GM12864 (cell line): ENCODE data around the gene GTF3C5.

ENCODE experiments used
- DNase-seq: peaks from one replicate; pipeline ENCODE4 v3.0.0-alpha.2; 2011; ENCODE audit warnings: low read depth
- H3K4me3 ChIP-seq: 2 replicates; pipeline ENCODE4 v1.5.1; 2011; ENCODE audit warnings: mild to moderate bottlenecking, low read depth, low read length, control low read depth
- TF ChIP-seq, protein P1 (sequence below): IDR thresholded peaks from 2 replicates; pipeline ENCODE4 v1.5.1; 2011; ENCODE audit warnings: low read depth, mild to moderate bottlenecking, moderate library complexity, low read length, control low read depth, inconsistent platforms; ENCODE audit errors: missing control alignments

GTF3C5 gene

DNA sequence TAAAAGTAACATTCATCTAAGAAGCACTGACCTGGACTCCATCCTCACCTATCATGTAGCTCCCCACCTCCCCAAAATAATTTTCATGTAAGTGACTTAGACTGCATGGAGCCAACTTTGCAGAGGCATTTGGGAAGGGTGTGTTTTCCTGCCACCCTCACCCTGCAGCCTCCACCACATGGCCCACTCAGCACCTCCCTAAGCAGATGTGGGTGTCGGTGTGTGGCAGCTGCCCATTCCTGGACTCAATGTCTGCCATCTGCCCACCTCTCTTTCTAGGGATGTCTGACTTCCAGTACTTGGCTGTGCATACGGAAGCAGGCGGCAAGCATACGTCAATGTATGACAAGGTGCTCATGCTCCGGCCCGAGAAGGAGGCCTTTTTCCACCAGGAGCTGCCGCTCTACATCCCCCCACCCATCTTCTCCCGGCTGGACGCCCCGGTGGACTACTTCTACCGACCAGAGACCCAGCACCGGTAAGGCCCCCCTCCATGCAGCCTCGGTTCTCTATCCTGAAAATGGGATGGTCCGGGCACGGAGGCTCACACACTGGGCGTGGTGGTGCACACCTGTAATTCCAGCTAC lies 12.7 kb downstream of the GTF3C5 start:
- DNase-seq, result no peak
- TF ChIP-seq, protein P1, sequence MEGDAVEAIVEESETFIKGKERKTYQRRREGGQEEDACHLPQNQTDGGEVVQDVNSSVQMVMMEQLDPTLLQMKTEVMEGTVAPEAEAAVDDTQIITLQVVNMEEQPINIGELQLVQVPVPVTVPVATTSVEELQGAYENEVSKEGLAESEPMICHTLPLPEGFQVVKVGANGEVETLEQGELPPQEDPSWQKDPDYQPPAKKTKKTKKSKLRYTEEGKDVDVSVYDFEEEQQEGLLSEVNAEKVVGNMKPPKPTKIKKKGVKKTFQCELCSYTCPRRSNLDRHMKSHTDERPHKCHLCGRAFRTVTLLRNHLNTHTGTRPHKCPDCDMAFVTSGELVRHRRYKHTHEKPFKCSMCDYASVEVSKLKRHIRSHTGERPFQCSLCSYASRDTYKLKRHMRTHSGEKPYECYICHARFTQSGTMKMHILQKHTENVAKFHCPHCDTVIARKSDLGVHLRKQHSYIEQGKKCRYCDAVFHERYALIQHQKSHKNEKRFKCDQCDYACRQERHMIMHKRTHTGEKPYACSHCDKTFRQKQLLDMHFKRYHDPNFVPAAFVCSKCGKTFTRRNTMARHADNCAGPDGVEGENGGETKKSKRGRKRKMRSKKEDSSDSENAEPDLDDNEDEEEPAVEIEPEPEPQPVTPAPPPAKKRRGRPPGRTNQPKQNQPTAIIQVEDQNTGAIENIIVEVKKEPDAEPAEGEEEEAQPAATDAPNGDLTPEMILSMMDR, result no peak
- H3K4me3 ChIP-seq, result no peak overlapping the region

DNA sequence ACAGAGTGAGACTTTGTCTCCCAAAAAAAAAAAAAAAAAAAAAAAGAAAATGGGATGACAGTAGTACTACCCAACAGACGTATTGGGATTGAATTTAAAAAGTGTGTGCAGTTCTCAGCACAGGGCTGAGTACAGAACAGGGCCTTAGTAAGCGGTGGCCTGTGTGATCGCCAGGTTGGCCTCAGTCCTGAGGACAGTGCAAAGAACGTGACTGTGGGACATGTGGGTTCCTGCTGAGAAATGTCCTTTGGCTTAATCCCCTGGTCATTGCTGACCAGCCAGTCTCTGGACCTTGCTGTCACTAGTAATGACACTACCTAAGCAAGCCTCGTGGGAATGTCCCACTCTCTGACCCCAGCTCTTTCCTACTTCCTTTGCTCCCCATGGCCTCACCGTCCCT lies 13.3 kb downstream of the GTF3C5 start:
- TF ChIP-seq, protein P1, result no peak
- no peak overlapping the region for H3K4me3 ChIP-seq
- no peak for DNase-seq

DNA sequence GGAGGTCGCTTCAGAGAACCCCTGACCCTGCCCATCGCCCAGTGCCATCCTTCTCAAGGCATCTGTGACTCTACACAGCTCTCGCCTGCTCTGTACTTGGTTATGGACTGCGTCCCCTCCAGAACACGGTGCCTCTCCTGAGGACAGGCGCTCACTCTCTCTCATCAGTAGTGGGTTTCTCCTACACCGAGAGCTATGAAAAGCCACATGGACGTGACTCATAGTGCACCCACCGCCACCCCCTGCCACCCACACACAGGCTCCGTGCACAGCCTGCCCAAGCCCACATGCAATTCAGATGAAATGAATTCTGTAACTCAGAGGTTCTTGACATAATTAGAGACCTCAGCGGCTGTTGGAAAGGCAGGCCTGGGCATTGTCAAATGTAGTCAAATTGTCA lies 13.9 kb downstream of the GTF3C5 start:
- H3K4me3 ChIP-seq, result no peak overlapping the region
- no peak for DNase-seq
- TF ChIP-seq, protein P1, result no peak

DNA sequence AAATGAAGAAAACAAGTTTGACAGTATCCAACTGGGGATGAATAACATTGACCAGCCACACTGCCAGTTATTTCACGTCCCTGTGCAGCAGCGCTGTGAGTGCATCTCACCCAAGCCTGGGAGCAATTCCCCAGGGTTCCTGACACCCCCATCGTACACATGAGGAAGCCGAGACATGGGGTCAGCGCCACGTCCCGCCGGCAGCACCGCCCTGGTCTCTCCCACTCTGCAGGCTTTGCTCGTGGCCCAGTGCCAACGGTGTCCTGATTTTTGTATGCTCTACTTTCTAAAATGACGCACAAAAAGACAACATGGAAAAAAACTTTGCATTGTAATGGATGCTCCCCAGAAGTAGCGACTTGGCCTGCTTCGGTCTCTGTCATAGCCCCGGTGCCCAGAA lies 14.3 kb downstream of the GTF3C5 start:
- DNase-seq, result no peak
- no peak overlapping the region for H3K4me3 ChIP-seq
- TF ChIP-seq, protein P1, result no peak

DNA sequence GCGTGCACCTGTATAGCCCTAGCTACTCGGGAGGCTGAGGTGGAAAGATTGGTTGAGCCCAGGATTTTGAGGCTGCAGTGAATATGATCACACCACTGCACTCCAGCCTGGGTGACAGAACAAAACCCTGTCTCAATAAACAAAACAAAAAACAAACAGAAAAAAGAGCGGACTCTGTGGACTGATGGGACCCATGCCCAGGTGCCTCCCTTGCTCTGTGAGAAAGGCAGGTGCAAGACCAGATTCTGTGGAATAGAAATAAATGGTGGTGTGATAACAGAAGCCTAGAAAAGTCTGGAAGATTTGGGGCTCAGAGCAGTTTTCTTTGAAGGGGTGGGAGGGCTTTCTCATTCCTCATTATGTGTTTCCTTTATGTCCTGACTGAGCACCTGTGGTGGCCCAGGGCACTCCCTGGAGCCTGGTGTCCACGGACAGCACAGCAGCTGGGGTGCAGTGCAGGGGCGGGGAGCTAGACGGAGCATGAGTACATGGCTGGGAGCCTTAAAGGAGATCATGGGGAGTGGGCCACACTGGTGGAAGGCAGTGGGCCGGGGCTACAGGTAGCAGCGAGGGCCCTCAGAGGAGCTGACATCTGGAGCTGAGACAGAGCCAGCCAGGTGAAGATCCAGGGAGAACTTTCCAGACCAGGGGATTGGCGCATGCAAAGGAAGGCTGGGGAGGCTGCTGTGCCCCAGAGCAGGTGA lies 15.6 kb downstream of the GTF3C5 start:
- TF ChIP-seq, protein P1, result no peak

DNA sequence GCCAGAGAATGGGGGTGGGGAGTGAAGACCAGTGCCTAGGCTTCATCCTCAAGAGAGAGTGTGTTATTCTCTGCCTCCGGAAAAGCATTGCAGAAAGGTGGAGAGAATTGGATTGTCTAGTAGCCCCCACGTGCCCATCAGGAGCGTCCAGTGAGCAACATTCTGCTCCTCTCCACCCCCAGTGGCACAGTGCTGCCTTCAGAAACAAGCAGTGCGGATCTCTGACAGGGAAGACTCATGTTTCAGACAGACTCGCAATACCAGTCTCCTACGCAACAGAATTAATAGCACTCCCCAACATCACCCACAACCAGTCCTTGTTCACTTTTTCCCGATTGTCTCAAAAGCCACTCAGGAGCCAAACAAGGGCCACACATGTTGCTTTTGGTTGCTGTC lies 16.1 kb downstream of the GTF3C5 start:
- DNase-seq, result no peak
- TF ChIP-seq, protein P1, result no peak
- no peak overlapping the region for H3K4me3 ChIP-seq

More for the DNA sequence above, 15.6 kb downstream of the GTF3C5 start:
- no peak for DNase-seq
- no peak overlapping the region for H3K4me3 ChIP-seq

DNA sequence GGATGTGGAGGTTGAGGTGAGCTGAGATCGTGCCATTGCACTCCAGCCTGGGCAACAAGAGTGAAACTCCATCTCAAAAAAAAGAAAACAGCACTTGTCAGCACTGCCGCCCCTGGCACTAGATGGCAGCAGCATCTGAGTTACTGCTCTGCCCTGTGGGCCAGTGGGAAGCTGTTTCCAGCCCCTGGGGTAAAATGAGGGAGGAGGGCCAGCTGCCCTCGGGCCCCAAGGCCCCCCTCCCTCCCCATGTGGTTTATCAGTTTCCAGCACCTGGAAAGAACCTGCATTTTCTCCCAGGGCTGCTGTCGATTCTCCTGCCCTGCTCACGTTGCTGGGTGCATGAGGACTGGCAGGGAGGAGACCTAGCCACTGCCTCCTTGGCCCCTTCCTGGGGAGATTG lies 17.8 kb downstream of the GTF3C5 start:
- TF ChIP-seq, protein P1, result peak; percentile 44
- no peak for DNase-seq
- no peak overlapping the region for H3K4me3 ChIP-seq
